ENCODE data around the gene RANGRF. TPM values are rescaled to one million over a fixed set of nuclear protein-coding genes. Genes with fewer than 3 reads are reported as not detected.

Gene RANGRF
- polyA plus RNA-seq, 3 donors from 2014 or later = 94.7 to 99.7 (median 99.1) TPM

GRCh38 chr17:8284126-8284525, 4.3 kb upstream of the RANGRF start:
- Mint-ChIP-seq H3K9me3 (no peaks in the 10 kb centered on the region), H3K27ac (no peak overlapping the region), H3K4me1 (peaks cover 15 to 19% of the 10 kb centered on the region in 2 donors), H3K4me3 (no peak overlapping the region), H3K36me3 (no peaks in the 10 kb centered on the region), H3K27me3 (ENCODE audit: low read depth in 3 of 3) (peaks cover 0 to 4% (median 2%) of the 10 kb centered on the region in 3 donors)
- DNase-seq = no peak

GRCh38 chr17:8285270-8286181, 2.9 kb upstream of the RANGRF start:
- H3K9me3 Mint-ChIP-seq = no peaks in the 10 kb centered on the region
- peaks cover 2 to 4% (median 2%) of the 10 kb centered on the region in 3 donors for H3K27me3 Mint-ChIP-seq (ENCODE audit: low read depth in 3 of 3)
- peak overlapping the region in 2 of 5 donors; percentile 54 to 57 for H3K4me3 Mint-ChIP-seq
- H3K4me1 Mint-ChIP-seq = peaks cover 28 to 33% of the 10 kb centered on the region in 2 donors
- DNase-seq = no peak
- no peak overlapping the region for H3K27ac Mint-ChIP-seq
- peaks cover 0 to 4% (median 0%) of the 10 kb centered on the region in 3 donors for H3K36me3 Mint-ChIP-seq

- Mint-ChIP-seq H3K4me3 (peak overlapping the region; percentile 93 to 98 (median 97)), H3K27ac (peak overlapping the region; percentile 93 to 99 (median 98)), H3K36me3 (peaks cover 0 to 4% (median 4%) of the 10 kb centered on the region in 3 donors), H3K27me3 (ENCODE audit: low read depth in 3 of 3) (peaks cover 2 to 4% (median 2%) of the 10 kb centered on the region in 3 donors), H3K9me3 (no peaks in the 10 kb centered on the region), H3K4me1 (peaks cover 34 to 42% of the 10 kb centered on the region in 2 donors)
- no peak for DNase-seq
Measured at GRCh38 chr17:8287651-8288335, 677 bp upstream of the RANGRF start.

GRCh38 chr17:8289103-8289397, 580 bp downstream of the RANGRF start:
- Mint-ChIP-seq H3K9me3 (no peaks in the 10 kb centered on the region), H3K36me3 (peaks cover 0 to 4% (median 4%) of the 10 kb centered on the region in 3 donors), H3K4me3 (peak overlapping the region; percentile 93 to 98 (median 97)), H3K27ac (peak overlapping the region; percentile 93 to 99 (median 98)), H3K4me1 (peaks cover 40 to 49% of the 10 kb centered on the region in 2 donors), H3K27me3 (ENCODE audit: low read depth in 3 of 3) (peaks cover 2 to 4% (median 2%) of the 10 kb centered on the region in 3 donors)
- DNase-seq = no peak

GRCh38 chr17:8290043-8290442, 1.6 kb downstream of the RANGRF start:
- peak overlapping the region in 5 of 6 donors; percentile 46 to 98 (median 51) for H3K27ac Mint-ChIP-seq

GRCh38 chr17:8292639-8293395, 4.3 kb downstream of the RANGRF start:
- peaks cover 53 to 62% of the 10 kb centered on the region in 2 donors for H3K4me1 Mint-ChIP-seq
- H3K27me3 Mint-ChIP-seq (ENCODE audit: low read depth in 3 of 3) = peaks cover 2 to 13% (median 4%) of the 10 kb centered on the region in 3 donors
- peak overlapping the region in 3 of 5 donors; percentile 46 to 62 (median 56) for H3K4me3 Mint-ChIP-seq
- DNase-seq = no peak
- no peaks in the 10 kb centered on the region for H3K9me3 Mint-ChIP-seq
- H3K36me3 Mint-ChIP-seq = peaks cover 0 to 4% (median 4%) of the 10 kb centered on the region in 3 donors
- H3K27ac Mint-ChIP-seq = peak overlapping the region in 2 of 6 donors; percentile 1 to 59

More at GRCh38 chr17:8290043-8290442, 1.6 kb downstream of the RANGRF start:
- DNase-seq = no peak
- Mint-ChIP-seq H3K4me3 (peak overlapping the region; percentile 93 to 98 (median 97)), H3K27me3 (ENCODE audit: low read depth in 3 of 3) (peaks cover 4 to 6% (median 5%) of the 10 kb centered on the region in 3 donors), H3K36me3 (peaks cover 0 to 4% (median 4%) of the 10 kb centered on the region in 3 donors), H3K9me3 (no peaks in the 10 kb centered on the region), H3K4me1 (peaks cover 47 to 57% of the 10 kb centered on the region in 2 donors)

GRCh38 chr17:8294361-8294760, 5.9 kb downstream of the RANGRF start:
- peak overlapping the region; percentile 84 to 95 (median 91) for H3K4me3 Mint-ChIP-seq
- peak overlapping the region; percentile 80 to 95 (median 92) for H3K27ac Mint-ChIP-seq
- peaks cover 0 to 4% (median 4%) of the 10 kb centered on the region in 3 donors for H3K36me3 Mint-ChIP-seq
- DNase-seq = no peak
- H3K9me3 Mint-ChIP-seq = no peaks in the 10 kb centered on the region
- H3K27me3 Mint-ChIP-seq (ENCODE audit: low read depth in 3 of 3) = peaks cover 2 to 11% (median 4%) of the 10 kb centered on the region in 3 donors
- peaks cover 39 to 47% of the 10 kb centered on the region in 2 donors for H3K4me1 Mint-ChIP-seq

GRCh38 chr17:8294814-8295316, 6.4 kb downstream of the RANGRF start:
- Mint-ChIP-seq H3K9me3 (no peaks in the 10 kb centered on the region), H3K4me3 (peak overlapping the region; percentile 84 to 95 (median 91)), H3K27ac (peak overlapping the region; percentile 80 to 95 (median 92)), H3K27me3 (ENCODE audit: low read depth in 3 of 3) (peaks cover 2 to 11% (median 4%) of the 10 kb centered on the region in 3 donors), H3K4me1 (peaks cover 36 to 41% of the 10 kb centered on the region in 2 donors), H3K36me3 (peaks cover 0 to 4% (median 4%) of the 10 kb centered on the region in 3 donors)
- DNase-seq = no peak

- Mint-ChIP-seq H3K27me3 (ENCODE audit: low read depth in 3 of 3) (peaks cover 0 to 8% (median 5%) of the 10 kb centered on the region in 3 donors), H3K36me3 (no peaks in the 10 kb centered on the region), H3K4me1 (peaks cover 12 to 14% of the 10 kb centered on the region in 2 donors), H3K27ac (peak overlapping the region in 5 of 6 donors; percentile 1 to 68 (median 45)), H3K4me3 (no peak overlapping the region), H3K9me3 (no peaks in the 10 kb centered on the region)
- no peak for DNase-seq
Measured at GRCh38 chr17:8300226-8300625, 11.8 kb downstream of the RANGRF start.

- Mint-ChIP-seq H3K27me3 (ENCODE audit: low read depth in 3 of 3) (peaks cover 0 to 5% (median 4%) of the 10 kb centered on the region in 3 donors), H3K9me3 (no peaks in the 10 kb centered on the region), H3K36me3 (no peaks in the 10 kb centered on the region), H3K4me3 (no peak overlapping the region), H3K4me1 (peaks cover 11 to 13% of the 10 kb centered on the region in 2 donors), H3K27ac (peak overlapping the region in 4 of 6 donors; percentile 1 to 68 (median 52))
- peak; percentile 64 to 75 (median 70) for DNase-seq
Measured at GRCh38 chr17:8300627-8301242, 12.3 kb downstream of the RANGRF start.

- no peak for DNase-seq
- Mint-ChIP-seq H3K4me3 (no peak overlapping the region), H3K4me1 (peaks cover 0 to 2% of the 10 kb centered on the region in 2 donors), H3K27ac (no peak overlapping the region), H3K27me3 (ENCODE audit: low read depth in 3 of 3) (peaks cover 0 to 8% (median 2%) of the 10 kb centered on the region in 3 donors), H3K9me3 (no peaks in the 10 kb centered on the region), H3K36me3 (no peaks in the 10 kb centered on the region)
Measured at GRCh38 chr17:8310601-8311123, 22.2 kb downstream of the RANGRF start.

GRCh38 chr17:8311131-8311790, 22.8 kb downstream of the RANGRF start:
- Mint-ChIP-seq H3K4me1 (peaks cover 0 to 2% of the 10 kb centered on the region in 2 donors), H3K4me3 (no peak overlapping the region), H3K27ac (no peak overlapping the region), H3K36me3 (no peaks in the 10 kb centered on the region), H3K9me3 (no peaks in the 10 kb centered on the region), H3K27me3 (ENCODE audit: low read depth in 3 of 3) (peaks cover 2 to 8% (median 3%) of the 10 kb centered on the region in 3 donors)
- no peak for DNase-seq
